Stimulated activated CD8-positive, alpha-beta memory T cell treated with anti-CD3 and anti-CD28 coated beads, Interleukin-12 subunit alpha, Interleukin-12 subunit beta, amount 100 ng/mL, for 4 hours (primary cell): ENCODE measurements around the gene C2CD2L.
"Not testable (repeated sequence)": the region's sequence is repeated elsewhere in the genome, so short reads cannot be mapped to it uniquely, and the experiment has no call there.

Experiments used
- DNase-seq: peaks from one replicate; pipeline ENCODE4 v3.0.0-alpha.2; 2020; ENCODE audit warnings: low read depth

Gene C2CD2L

DNA sequence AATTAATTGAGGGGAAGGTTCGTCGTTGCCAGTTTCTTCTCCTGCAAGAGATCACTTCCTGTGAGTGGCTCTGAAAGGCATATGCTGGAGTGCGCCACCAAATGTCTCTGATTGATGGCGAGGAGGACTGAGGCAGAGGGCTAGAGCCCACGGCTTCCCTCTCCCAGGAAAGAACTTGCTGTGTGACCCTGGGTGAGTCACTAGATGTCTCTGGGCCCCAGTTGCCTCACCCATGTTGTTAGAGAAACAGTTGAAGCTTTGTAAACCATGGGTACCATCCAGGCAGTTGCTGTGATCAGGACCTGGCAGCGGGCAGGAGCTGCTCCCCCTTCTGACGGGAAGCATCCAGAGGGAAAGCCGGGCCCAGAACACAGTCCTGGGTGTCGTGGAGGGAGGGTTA is 44.9 kb downstream of the C2CD2L start:
- DNase-seq = no peak

- DNase-seq = no peak
Measured at GRCh38 chr11:119152604-119153003, 45.5 kb downstream of the C2CD2L start.

GRCh38 chr11:119153049-119153818 is 46.1 kb downstream of the C2CD2L start:
- no peak for DNase-seq

- no peak for DNase-seq
Measured at GRCh38 chr11:119154178-119154577, 47.0 kb downstream of the C2CD2L start.

DNA sequence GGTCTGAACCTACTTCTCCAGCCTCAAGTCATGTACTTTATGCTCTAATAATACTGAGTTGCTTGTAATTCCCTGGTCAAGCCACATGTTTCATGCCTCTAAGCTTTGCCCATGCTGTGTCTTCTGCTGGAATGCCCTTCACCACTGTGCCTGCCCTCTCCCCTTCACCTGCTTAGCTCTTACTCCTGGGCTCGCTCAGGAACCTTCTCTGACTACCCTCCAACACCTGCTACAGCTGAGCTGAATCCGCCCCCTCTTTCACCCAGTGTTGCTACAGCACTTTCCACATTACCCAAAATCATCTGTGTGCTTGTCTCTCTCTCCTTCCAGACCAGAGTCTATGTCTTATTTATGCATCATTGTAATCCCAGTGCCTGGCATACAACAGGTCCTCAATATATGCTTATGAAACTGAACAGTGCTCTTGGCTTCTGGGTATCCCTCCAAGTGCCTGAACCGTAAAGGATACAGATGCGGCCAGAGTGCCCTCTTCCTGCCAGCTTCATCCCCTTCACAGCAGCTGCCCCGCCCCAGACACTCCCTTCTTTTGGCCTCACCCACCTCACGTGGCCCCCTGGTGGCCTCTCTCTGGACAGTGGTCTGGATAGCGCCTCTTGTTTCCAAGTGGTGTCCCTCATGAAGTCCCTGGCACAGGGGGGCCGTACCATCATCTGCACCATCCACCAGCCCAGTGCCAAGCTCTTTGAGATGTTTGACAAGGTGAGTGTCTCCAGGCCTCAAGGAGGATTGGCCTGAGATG is 48.8 kb downstream of the C2CD2L start:
- DNase-seq = no peak

GRCh38 chr11:119156496-119156895 is 49.4 kb downstream of the C2CD2L start:
- DNase-seq = no peak

GRCh38 chr11:119157063-119157462 is 49.9 kb downstream of the C2CD2L start:
- no peak for DNase-seq

- DNase-seq = no peak
Measured at GRCh38 chr11:119158467-119158866, 51.3 kb downstream of the C2CD2L start.

GRCh38 chr11:119160151-119160550 is 53.0 kb downstream of the C2CD2L start:
- DNase-seq = no peak

GRCh38 chr11:119161871-119162270 is 54.7 kb downstream of the C2CD2L start:
- no peak for DNase-seq

- no peak for DNase-seq
Measured at GRCh38 chr11:119166368-119167076, 59.4 kb downstream of the C2CD2L start.

- not testable (repeated sequence) for DNase-seq
Measured at GRCh38 chr11:119167077-119167458, 59.9 kb downstream of the C2CD2L start.

GRCh38 chr11:119167933-119168332 is 60.8 kb downstream of the C2CD2L start:
- no peak for DNase-seq
